GM23338 (cell line): ENCODE results near the gene TARS2. TPM values are rescaled to one million over a fixed set of nuclear protein-coding genes. Genes with fewer than 3 reads are reported as not detected.

Experiments used
- ATAC-seq: fragments of 200-7000 bp; cut with Tn5 transposase; 3 replicates; pipeline ENCODE4 v1.9.1; 2020
- DNase-seq: peaks from one replicate; pipeline ENCODE4 v3.0.0-alpha.2; 2015; ENCODE audit warnings: low spot score
- H2AFZ ChIP-seq: fragments of 200-600 bp; sonication (generic); 2 replicates; pipeline ENCODE4 v1.8.0; 2016; ENCODE audit warnings: antibody characterized with exemption, mild to moderate bottlenecking, moderate library complexity
- H3F3A ChIP-seq: fragments of 200-600 bp; sonication (generic); replicated peaks from 2 replicates; pipeline ENCODE4 v1.8.0; 2017; ENCODE audit warnings: antibody characterized with exemption, mixed run types, low read depth
- H3K27ac ChIP-seq: fragments of 200-600 bp; sonication (generic); 2 replicates; pipeline ENCODE4 v1.6.1; 2016; ENCODE audit warnings: low read depth
- H3K27me3 ChIP-seq: fragments of 200-600 bp; sonication (generic); 2 replicates; pipeline ENCODE4 v1.8.0; 2016; ENCODE audit warnings: mild to moderate bottlenecking, mixed run types, moderate library complexity; ENCODE audit not compliant: insufficient read depth
- H3K36me3 ChIP-seq: fragments of 200-600 bp; sonication (generic); 2 replicates; pipeline ENCODE4 v1.8.0; 2016; ENCODE audit warnings: mild to moderate bottlenecking; ENCODE audit not compliant: insufficient read depth
- H3K4me1 ChIP-seq: fragments of 200-600 bp; sonication (generic); 2 replicates; pipeline ENCODE4 v1.8.0; 2016; ENCODE audit warnings: mild to moderate bottlenecking, moderate library complexity; ENCODE audit not compliant: insufficient read depth
- H3K4me2 ChIP-seq: fragments of 200-600 bp; sonication (generic); 2 replicates; pipeline ENCODE4 v1.7.1; 2017; ENCODE audit warnings: mixed run types
- H3K4me3 ChIP-seq: fragments of 200-600 bp; sonication (generic); 2 replicates; pipeline ENCODE4 v1.6.1; 2016; ENCODE audit warnings: mixed run types
- H3K79me2 ChIP-seq: fragments of 200-600 bp; sonication (generic); replicated peaks from 2 replicates; pipeline ENCODE4 v1.8.0; 2017; ENCODE audit warnings: mild to moderate bottlenecking; ENCODE audit not compliant: insufficient read depth
- H3K9me2 ChIP-seq: fragments of 200-600 bp; sonication (generic); 2 replicates; pipeline ENCODE4 v1.8.0; 2017; ENCODE audit not compliant: insufficient read depth
- H4K20me1 ChIP-seq: fragments of 200-600 bp; sonication (generic); replicated peaks from 2 replicates; pipeline ENCODE4 v1.8.0; 2017; ENCODE audit warnings: mild to moderate bottlenecking; ENCODE audit not compliant: insufficient read depth
- H3K27ac Mint-ChIP-seq: 2 replicates; pipeline ENCODE4 v1.8.0; 2020; ENCODE audit warnings: inconsistent platforms, mild to moderate bottlenecking, moderate library complexity, mixed read lengths
- H3K27me3 Mint-ChIP-seq: 3 replicates; pipeline ENCODE4 v1.8.0; 2022; ENCODE audit warnings: low read depth, mild to moderate bottlenecking, moderate library complexity, mixed read lengths, inconsistent platforms; ENCODE audit not compliant: insufficient read depth, poor library complexity
- H3K36me3 Mint-ChIP-seq: 3 replicates; pipeline ENCODE4 v1.8.0; 2021; ENCODE audit warnings: low read depth, mild to moderate bottlenecking, inconsistent platforms, moderate library complexity, mixed read lengths
- H3K4me1 Mint-ChIP-seq: 3 replicates; pipeline ENCODE4 v1.8.0; 2020; ENCODE audit warnings: mild to moderate bottlenecking, inconsistent platforms, mixed read lengths
- H3K4me3 Mint-ChIP-seq: 3 replicates; pipeline ENCODE4 v1.8.0; 2021; ENCODE audit warnings: moderate library complexity, mild to moderate bottlenecking, inconsistent platforms, mixed read lengths
- H3K9me3 Mint-ChIP-seq: 3 replicates; pipeline ENCODE4 v1.8.0; 2020; ENCODE audit warnings: moderate library complexity, mild to moderate bottlenecking, inconsistent platforms, mixed read lengths
- CREB1 ChIP-seq: fragments of 250-450 bp; sonication (Bioruptor Pico); IDR thresholded peaks from 2 replicates; pipeline ENCODE4 v1.5.0; 2020; ENCODE audit warnings: low read depth, mild to moderate bottlenecking, moderate library complexity
- CTCF ChIP-seq, 2 experiments: fragments of 200-600 bp in 1 of 2; sonication (generic) in 1 of 2; conservative IDR thresholded peaks; 2 replicates each; pipeline versions ENCODE4 v1.5.1 to v1.6.1; 2016 to 2017; ENCODE audit warnings: antibody characterized with exemption in 2 of 2, low read depth in 2 of 2, mild to moderate bottlenecking in 2 of 2, moderate library complexity in 1 of 2
- ETS1 ChIP-seq: IDR thresholded peaks from 2 replicates; pipeline ENCODE4 v1.6.1; 2016; ENCODE audit warnings: antibody characterized with exemption
- EZH2 ChIP-seq: fragments of 200-600 bp; sonication (generic); IDR thresholded peaks from one replicate; pipeline ENCODE4 v1.8.0; 2017; ENCODE audit warnings: antibody characterized with exemption, mild to moderate bottlenecking, low read depth; ENCODE audit not compliant: unreplicated experiment
- EZH2phosphoT487 ChIP-seq: fragments of 200-600 bp; sonication (generic); IDR thresholded peaks from one replicate; pipeline ENCODE4 v1.8.1; 2018; ENCODE audit warnings: antibody characterized with exemption; ENCODE audit not compliant: unreplicated experiment
- JUNB ChIP-seq: IDR thresholded peaks from one replicate; pipeline ENCODE4 v1.6.1; 2016; ENCODE audit warnings: antibody characterized with exemption; ENCODE audit not compliant: unreplicated experiment
- NANOG ChIP-seq: IDR thresholded peaks from 2 replicates; pipeline ENCODE4 v1.6.1; 2016; ENCODE audit warnings: antibody characterized with exemption, borderline replicate concordance
- POLR2AphosphoS5 ChIP-seq: IDR thresholded peaks from 2 replicates; pipeline ENCODE4 v1.6.1; 2016; ENCODE audit warnings: antibody characterized with exemption, low read depth
- REST ChIP-seq: IDR thresholded peaks from one replicate; pipeline ENCODE4 v1.6.1; 2018; ENCODE audit warnings: antibody characterized with exemption; ENCODE audit not compliant: unreplicated experiment
- STAT1 ChIP-seq: IDR thresholded peaks from one replicate; pipeline ENCODE4 v1.6.1; 2016; ENCODE audit warnings: antibody characterized with exemption; ENCODE audit not compliant: unreplicated experiment
- ZNF114 ChIP-seq: fragments of 250-450 bp; sonication (Bioruptor Pico); IDR thresholded peaks from 2 replicates; pipeline ENCODE4 v1.5.0; 2020; ENCODE audit warnings: mild to moderate bottlenecking, moderate library complexity
- ZNF331 ChIP-seq: fragments of 250-450 bp; sonication (Bioruptor Pico); IDR thresholded peaks from 2 replicates; pipeline ENCODE4 v1.5.0; 2020; ENCODE audit warnings: low read depth, mild to moderate bottlenecking, moderate library complexity
- ZNF462 ChIP-seq: fragments of 250-450 bp; sonication (Bioruptor Pico); IDR thresholded peaks from 2 replicates; pipeline ENCODE4 v1.5.0; 2020; ENCODE audit warnings: mild to moderate bottlenecking, moderate library complexity
- polyA plus RNA-seq: library from polyadenylated mRNA; unstranded; fragments of >200 nt; fragmentation: Nextera tagmentation; extraction: Ambion mirVana; gene quantifications from 2 replicates; pipeline ENCODE4 v1.2.1, GENCODE V29; 2016
- total RNA-seq: library from RNA; depleted of rRNA; stranded (reverse); fragments of >200 nt; shearing (Covaris generic); gene quantifications from 2 replicates; pipeline ENCODE4 v1.2.3, GENCODE V29; 2014

Gene TARS2
- total and polyA plus RNA-seq, 2 experiments from 2014 or later, result 19.5 to 28.4 TPM

- H3K4me1 ChIP-seq, result peaks cover 4% of the 10 kb centered on the region; the same call in 1 of the 2 replicates
- peaks cover 33% of the 10 kb centered on the region for H3K36me3 Mint-ChIP-seq
- no peaks in the 10 kb centered on the region for H4K20me1 ChIP-seq
- peaks cover 8% of the 10 kb centered on the region for H3K4me1 Mint-ChIP-seq
- H3K9me3 Mint-ChIP-seq, result no peaks in the 10 kb centered on the region
- H3K27ac Mint-ChIP-seq, result peak overlapping the region; percentile 96
- H3K4me2 ChIP-seq, result peak overlapping the region; percentile 94
- peaks cover 13% of the 10 kb centered on the region for H3K79me2 ChIP-seq
- H3K27me3 ChIP-seq, result no peaks in the 10 kb centered on the region
- TF ChIP-seq NANOG, result no peak
- TF ChIP-seq POLR2AphosphoS5, result no peak
- TF ChIP-seq EZH2, result no peak
- TF ChIP-seq ETS1, result no peak
- TF ChIP-seq EZH2phosphoT487, result no peak
- no peak for TF ChIP-seq ZNF331
- TF ChIP-seq ZNF114, result no peak
- no peak for TF ChIP-seq REST
- TF ChIP-seq CTCF (conservative IDR thresholded peaks at IDR 0.05; ENCODE audit: low read depth in 2 of 2), result no peak
- no peak for TF ChIP-seq STAT1
- TF ChIP-seq ZNF462 (CRISPR knock-in tag), result no peak
- no peak for TF ChIP-seq JUNB
- TF ChIP-seq CREB1 (CRISPR knock-in tag), result no peak
- peaks cover 9% of the 10 kb centered on the region for H3K27me3 Mint-ChIP-seq
- peak overlapping the region; percentile 98 for H3K4me3 Mint-ChIP-seq
- peak overlapping the region; percentile 61 for H3K27ac ChIP-seq
- peak overlapping the region; percentile 67 for H2AFZ ChIP-seq
- peaks cover 8% of the 10 kb centered on the region; the same call in 1 of the 2 replicates for H3F3A ChIP-seq
- ATAC-seq, result no peak
- peak overlapping the region; percentile 79 for H3K4me3 ChIP-seq
- peak; percentile 18 for DNase-seq
- H3K36me3 ChIP-seq, result peaks cover 24% of the 10 kb centered on the region
- H3K9me2 ChIP-seq, result no peaks in the 10 kb centered on the region
Observed at GRCh38 chr1:150487763-150488115, 520 bp downstream of the TARS2 start.
